ENCODE measurements around the gene ROR1. TPM values are rescaled to one million over a fixed set of nuclear protein-coding genes. Genes with fewer than 3 reads are reported as not detected.

The ROR1 gene
- total and polyA plus RNA-seq, 9 of the 15 experiments (the other 6 are each of a cell fraction or from before 2014, with no cell fraction given): 0.02 TPM; not detected in 8

- CTCF ChIA-PET (ENCODE audit: low intra/inter-chr PET ratio): no interaction called here
- no peak overlapping the region for H3K27ac ChIP-seq (ENCODE audit: extremely low read depth, low read depth, low read length)
- no peaks in the 10 kb centered on the region for H4K20me1 ChIP-seq (replicated peaks; ENCODE audit: control insufficient read depth, insufficient read depth, low read length)
- DNase-seq (ENCODE audit: extremely low read depth in 1 of 4, low spot score in 3 of 4) (no peak), ATAC-seq (no peak), FAIRE-seq (no peak)
- POLR2A ChIA-PET: no interaction called here
- no peaks in the 10 kb centered on the region for H3K9me3 ChIP-seq (replicated peaks; ENCODE audit: control insufficient read depth, insufficient read depth, low read depth, low read length)
- no peak overlapping the region for H3K4me2 ChIP-seq (ENCODE audit: insufficient read depth, low read length)
- H3K27me3 ChIP-seq (ENCODE audit: control insufficient read depth in 2 of 2, insufficient read depth in 2 of 2, low read length in 2 of 2): no peaks in the 10 kb centered on the region; a peak in 1 of 5 replicates
- in situ Hi-C loops (cut with MboI): no loop called here
- H3K79me2 ChIP-seq (ENCODE audit: control insufficient read depth, insufficient read depth, low read length): no peaks in the 10 kb centered on the region
- intact Hi-C loops (cut with micrococcal nuclease): no loop called here
- H3K9ac ChIP-seq (ENCODE audit: insufficient read depth in 1 of 2, low read depth in 2 of 2, low read length in 2 of 2): no peak overlapping the region
- WGBS (ENCODE audit: insufficient coverage, low coverage, missing lambda C conversion rate): 6% methylated on average over 1 of the region's 1 CpG
- no peaks in the 10 kb centered on the region for H3K4me1 ChIP-seq (replicated peaks in 1 of 2; ENCODE audit: control insufficient read depth in 2 of 2, insufficient read depth in 2 of 2, low read length in 2 of 2)
- no peaks in the 10 kb centered on the region for H3K9me1 ChIP-seq (ENCODE audit: control insufficient read depth, insufficient read depth, low read length)
- TF ChIP-seq JUND (IDR thresholded peaks at IDR 0.05; ENCODE audit: borderline replicate concordance, low read depth, low read length) (no peak), JUND (tag; IDR thresholded peaks at IDR 0.05; ENCODE audit: borderline replicate concordance, low read depth, low read length) (no peak), ZNF639 (CRISPR knock-in tag; conservative IDR thresholded peaks at IDR 0.05 in 1 of 2, IDR thresholded peaks at IDR 0.05 in 1 of 2) (no peak), SMAD1 (IDR thresholded peaks at IDR 0.05; ENCODE audit: low read depth, low read length, partially characterized antibody) (no peak), ZNF398 (CRISPR knock-in tag; IDR thresholded peaks at IDR 0.05) (no peak), ZNF347 (CRISPR knock-in tag; IDR thresholded peaks at IDR 0.05; ENCODE audit: low read depth) (no peak), ARNT (IDR thresholded peaks at IDR 0.05) (no peak), MYNN (IDR thresholded peaks at IDR 0.05) (no peak), MYNN (CRISPR knock-in tag; IDR thresholded peaks at IDR 0.05) (no peak), ZFPM2 (CRISPR knock-in tag; IDR thresholded peaks at IDR 0.05) (no peak), MYC (IDR thresholded peaks at IDR 0.05; ENCODE audit: low read depth, low read length) (no peak), MYC (CRISPR knock-in tag; IDR thresholded peaks at IDR 0.05; ENCODE audit: borderline replicate concordance, low read depth) (no peak), CBFB (CRISPR knock-in tag; IDR thresholded peaks at IDR 0.05) (no peak), SRSF3 (IDR thresholded peaks at IDR 0.05; ENCODE audit: insufficient read depth, low read length) (no peak), POLR2H (tag; IDR thresholded peaks at IDR 0.05; ENCODE audit: low read depth) (no peak), SRF (CRISPR knock-in tag; IDR thresholded peaks at IDR 0.05) (no peak)
- H2AFZ ChIP-seq (ENCODE audit: low read depth, low read length): no peak overlapping the region
- no peak overlapping the region for H3K4me3 ChIP-seq
- no peaks in the 10 kb centered on the region for H3K36me3 ChIP-seq (ENCODE audit: control insufficient read depth, insufficient read depth, low read length)
- BruUV-seq (replicated peaks): no TSS peak
Observed at GRCh38 chr1:63888984-63889383, 115.2 kb downstream of the ROR1 start.
